IPS DF 4.7 (cell line): ENCODE measurements around the gene LAYN.

Source experiments
- DNase-seq: peaks from one replicate; pipeline ENCODE4 v3.0.0-alpha.2; 2013; ENCODE audit warnings: low spot score; ENCODE audit errors: extremely low read depth

The LAYN gene

DNA sequence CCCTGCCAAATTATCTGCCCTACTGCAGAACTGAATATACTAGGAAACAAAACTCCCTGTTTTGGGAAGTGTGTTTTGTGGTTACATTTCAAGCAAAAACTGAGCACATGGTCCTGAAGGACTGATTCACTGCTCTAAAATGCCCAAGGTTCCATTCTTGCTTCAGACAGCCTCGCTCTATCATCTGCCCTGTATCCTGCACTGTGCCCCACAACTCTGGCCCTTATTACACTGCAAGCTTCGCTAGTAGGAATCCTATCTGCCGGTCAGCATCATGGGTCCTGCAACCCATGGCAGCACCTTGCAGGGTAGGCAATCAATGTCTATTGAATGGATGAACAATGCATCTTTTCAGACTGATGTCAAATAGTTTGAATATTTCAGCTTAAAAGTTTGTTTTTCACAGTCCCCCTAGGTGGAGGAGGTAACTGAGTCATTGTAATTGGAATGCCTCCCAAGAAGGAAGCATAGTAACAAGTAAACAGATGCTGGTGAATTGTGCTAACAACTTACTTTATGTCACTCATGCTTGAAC is 21.3 kb downstream of the LAYN start:
- no peak for DNase-seq

DNA sequence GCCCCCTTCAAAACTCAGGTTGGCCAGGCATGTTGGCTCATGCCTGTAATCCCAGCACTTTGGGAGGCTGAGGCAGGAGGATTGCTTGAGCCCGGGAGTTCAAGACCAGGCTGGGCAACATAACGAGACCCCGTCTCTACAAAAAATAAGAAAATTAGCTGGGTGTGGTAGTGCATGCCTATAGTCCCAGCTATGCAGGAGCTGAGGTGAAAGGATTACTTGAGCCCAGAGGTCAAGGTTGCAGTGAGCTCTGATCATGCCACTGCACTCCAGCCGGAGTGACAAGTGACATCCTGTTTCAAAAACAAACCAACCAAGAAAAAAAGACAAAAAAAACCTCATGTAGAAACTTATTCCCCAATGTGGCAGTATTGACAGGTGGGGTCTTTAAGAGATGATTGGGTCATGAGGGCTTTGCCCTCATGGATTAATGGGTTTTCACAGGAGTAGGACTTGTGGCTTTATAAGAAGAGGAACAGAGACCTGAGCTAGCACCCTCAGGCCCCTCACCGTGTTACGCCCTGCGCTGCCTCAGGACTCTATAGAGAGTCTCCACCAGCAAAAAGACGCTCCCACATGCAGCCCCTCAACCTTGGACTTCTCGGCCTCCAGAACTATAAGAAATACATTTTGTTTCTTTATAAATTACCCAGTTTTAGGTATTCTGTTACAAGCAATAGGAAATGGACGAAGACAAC is 22.3 kb downstream of the LAYN start:
- DNase-seq = no peak

DNA sequence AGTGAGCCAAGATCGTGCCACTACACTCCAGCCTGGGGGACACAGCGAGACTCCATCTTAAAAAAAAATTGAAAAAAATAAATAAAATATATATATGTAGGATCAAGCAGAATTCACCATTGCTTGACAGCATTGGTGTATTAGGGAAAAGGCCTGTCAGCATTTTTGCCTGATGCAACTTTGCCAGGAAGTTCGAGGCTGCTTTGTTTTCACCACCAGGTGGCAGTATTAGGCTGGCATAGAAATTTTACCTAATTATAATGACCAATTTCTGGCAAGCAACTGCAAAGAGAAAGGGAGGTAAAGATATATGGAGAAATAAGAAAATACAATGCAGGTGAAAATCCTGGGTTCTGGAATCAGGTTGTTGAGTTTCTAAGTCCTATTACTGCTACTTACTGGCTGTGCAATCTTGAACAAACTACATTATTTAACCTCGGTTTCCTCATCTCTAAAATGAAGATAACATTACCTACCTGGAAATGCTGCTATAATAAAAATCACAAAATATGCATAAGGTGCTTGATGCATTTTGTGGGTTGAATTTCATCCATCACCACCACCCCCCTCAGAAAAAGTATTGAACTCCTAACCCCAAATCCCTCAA is 24.7 kb downstream of the LAYN start:
- DNase-seq = no peak

DNA sequence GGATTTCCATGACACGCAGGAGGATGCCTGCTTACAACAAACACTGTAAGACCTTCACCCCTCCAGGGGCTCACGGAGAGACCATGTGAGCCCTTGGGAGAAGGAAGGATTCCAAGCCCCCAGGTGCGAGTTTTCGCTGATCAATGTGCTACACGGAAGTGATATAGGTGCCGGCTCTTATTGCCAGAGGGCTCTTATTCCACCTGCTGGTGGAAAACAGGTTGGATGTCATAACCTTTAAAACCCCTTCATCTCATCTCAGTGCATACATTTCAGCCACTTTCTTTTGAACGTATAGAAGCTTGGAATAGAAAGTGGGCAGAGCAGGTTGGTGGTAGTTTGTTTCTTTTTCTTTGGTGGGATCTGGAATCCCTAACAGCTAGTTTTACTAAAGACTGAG is 25.8 kb downstream of the LAYN start:
- DNase-seq = no peak

DNA sequence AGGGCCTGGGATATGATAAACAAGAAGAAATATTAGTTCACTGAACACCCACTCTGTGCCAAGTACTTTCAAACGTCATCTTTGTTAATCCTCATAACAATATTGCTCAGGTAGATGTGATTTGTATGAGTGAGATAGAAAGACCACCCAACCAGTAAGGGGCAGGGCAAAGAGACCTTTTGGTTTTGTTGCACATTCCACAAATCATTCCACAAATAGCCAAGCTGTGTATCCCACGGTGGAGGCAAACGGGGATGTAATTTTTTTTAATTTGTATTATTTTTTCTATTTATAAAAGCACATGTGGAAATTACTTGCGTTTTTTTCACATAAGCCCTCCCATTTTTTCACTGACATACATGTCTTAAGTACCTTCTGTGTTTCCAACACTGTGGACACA is 29.0 kb downstream of the LAYN start:
- DNase-seq = no peak

DNA sequence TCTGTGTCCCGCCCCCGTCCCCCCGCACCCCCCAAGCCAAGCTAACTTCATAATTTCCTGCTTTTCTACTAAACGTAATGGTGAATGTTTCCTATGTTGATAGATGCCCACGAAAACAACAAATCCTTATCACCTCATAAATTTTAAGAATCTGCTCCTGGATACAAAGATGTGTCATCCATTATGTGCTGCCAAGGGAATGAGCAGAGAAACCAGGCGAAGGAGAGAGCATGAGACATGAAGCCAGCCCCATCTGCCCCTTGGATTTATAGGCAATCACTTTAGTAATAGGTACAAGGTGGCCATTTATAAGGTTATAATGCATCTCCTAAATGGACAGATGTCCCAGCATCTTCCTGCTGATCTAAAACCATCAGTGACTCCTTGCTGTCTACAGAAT is 30.3 kb downstream of the LAYN start:
- DNase-seq = no peak

DNA sequence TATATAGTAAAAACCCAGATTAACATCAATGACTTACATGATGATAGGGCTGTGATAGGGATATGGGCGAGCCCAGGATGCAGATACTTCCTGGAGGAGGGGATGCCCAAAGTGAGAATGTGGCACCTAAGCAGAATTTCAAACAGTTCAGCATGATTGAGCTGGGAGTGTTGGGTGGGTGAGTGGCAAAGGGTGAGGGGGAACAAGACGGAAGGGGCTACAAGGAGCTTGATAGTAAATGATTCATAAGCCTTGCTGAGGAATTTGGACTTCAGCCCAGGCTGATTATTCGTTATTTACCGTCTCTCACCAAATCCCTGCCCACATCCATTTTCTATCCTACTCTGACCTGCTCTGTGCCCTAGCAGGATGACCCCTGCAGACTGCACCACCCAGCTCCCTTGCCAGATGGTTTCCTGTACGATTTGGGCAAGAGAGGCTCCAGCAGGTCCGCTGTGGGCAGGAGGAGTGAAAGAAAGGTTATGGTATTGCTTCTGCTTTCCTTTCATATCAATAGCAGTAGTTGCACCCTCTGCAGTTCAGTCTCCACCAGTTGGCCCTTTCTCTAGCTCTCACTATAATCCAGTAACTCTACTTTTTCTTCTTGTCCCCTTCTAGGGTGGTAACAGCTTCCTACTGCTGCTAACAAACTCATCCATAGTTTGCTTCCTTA is 31.4 kb downstream of the LAYN start:
- DNase-seq = no peak

DNA sequence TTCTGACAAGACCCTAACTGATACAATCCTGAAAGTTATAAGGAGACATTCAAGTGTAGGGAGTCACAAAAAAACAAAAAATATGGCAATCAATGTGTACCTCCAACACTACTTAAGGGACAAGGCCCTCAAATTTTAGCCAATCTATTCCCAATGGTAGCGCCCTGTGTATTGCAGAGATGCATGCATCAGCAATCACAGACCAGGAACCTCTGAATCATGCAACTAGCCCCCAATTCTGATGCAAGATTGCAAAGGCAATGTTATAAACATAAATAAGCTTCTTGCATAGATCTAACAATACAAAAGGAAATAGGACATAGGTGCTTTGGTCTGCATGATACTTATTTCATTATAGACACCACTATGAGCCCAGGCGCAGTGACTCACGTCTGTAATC is 32.1 kb downstream of the LAYN start:
- no peak for DNase-seq

DNA sequence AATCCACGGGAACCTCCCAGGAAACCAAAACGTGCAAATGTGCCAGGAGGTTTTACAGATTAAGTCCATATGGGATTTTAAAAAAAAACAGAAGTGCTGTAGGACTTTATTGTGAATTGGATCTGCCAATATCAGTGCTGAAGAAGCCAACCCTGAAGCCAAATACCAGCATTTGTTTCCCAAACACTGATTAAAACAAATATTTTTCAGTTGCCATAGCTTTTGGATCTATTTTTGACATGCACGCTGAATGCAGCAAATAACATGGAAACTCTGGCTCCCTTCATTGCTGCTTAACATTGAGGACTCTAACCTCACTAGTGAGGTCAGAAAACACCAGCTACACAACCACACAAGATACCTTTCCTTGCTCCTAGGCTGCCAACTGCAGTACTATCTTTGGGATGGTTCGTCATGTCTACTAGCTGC is 33.3 kb downstream of the LAYN start:
- DNase-seq = no peak

DNA sequence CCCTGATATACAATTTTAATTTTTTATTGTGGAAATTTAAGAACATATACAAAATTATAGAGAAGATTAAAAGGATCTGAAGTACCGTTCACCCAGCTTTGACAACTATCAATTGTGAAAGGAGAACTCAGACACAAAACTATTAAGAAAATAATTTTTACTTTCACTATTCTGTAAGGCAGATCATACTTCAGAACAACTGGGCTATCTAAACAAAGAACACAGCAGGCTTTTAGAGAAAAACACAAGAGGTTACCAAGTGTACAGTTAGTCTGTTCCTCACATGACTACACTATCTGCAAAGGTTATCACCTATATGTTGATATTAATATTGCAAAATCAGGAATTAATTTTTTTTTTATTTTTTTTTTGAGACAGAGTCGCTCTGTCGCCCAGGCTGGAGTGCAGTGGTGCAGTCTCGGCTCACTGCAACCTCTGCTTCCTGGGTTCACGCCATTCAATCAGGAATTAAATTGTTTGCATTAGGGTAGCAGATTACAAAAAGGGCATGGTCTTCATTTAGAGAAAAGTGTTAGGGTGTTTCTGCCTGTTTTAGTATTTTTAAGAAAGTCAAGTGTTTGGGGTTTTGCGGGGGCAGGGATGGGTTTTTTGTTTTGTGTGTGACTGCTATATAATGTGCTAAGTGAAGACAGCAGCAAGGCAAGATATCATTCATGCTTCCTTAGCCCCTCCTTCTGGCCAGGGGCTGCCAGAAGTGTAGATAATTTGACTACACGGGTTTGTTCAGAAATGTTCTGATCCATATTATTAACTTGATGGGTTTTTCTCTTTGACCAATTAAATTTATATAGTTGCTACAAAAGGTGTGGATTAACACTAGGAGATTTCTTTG is 34.1 kb downstream of the LAYN start:
- DNase-seq = no peak

DNA sequence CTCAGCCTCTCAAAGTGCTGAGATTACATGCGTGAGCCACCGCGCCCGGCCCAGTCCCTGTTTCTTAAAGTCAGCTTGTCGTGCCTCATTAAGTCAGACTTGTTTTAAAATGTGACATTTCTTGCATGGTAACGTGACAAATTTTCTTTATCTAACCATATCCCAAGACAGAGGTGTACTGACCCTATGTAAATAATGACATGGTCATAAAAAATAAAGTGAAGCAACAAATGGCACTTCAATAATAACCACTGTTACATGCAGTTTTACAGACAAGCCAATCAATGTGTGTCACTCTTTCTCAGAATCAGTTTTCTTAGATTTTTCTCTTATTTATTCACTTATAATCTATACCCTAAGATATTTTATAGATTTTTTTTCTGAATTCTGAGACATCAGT is 35.2 kb downstream of the LAYN start:
- no peak for DNase-seq

DNA sequence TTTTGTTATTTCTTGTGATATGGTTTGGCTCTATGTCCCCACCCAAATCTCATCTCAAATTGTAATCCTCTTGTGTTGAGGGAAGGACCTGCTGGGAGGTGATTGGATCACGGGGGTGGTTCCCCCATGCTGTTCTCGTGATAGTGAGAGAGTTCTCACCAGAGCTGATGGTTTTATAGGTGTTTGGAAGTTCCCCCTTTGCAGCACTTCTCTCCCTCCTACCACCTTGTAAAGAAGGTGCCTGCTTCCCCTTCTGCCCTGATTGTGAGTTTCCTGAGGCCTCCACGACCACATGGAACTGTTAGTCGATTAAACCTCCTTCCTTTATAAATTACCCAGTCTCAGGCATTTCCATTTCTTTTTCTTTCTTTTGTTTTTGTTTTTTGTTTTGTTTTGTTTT is 37.3 kb downstream of the LAYN start:
- no peak for DNase-seq

DNA sequence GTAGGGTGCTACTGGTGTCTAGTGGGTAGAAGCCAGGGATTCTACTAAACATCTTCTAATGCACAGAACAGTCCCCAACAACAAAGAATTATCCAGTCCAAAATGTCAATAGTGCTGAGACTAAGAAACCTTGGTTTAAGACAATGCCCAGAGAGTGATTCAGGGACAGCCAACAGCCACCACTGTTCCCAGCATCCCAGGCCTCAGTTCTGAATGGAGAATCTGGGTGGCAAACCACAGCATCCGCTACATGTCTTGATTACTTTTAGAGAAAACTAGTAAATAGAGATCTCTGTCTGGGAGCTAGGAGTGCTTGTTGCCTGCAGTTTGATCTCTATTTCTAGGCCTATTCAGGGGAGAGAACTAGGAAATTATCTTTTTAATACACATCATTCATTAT is 40.8 kb downstream of the LAYN start:
- no peak for DNase-seq

DNA sequence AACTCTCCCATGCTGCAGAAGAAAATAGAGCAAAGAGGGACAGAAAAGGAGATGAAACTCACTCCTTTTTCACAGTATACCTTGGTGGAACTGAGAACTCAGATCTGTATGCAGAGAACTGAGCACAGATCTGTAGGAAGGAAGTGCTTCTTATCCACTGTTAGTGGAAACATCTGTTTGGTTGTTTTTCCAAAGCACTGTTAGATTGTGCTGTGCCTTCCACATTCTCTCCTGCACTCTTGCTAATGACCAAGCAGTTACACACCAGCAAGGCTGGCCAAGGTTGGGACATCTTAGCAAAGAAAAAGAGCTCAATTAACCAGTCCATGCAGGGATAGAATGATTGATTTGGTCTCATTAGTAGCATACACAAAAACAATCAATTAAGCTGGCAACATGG is 41.6 kb downstream of the LAYN start:
- DNase-seq = no peak

DNA sequence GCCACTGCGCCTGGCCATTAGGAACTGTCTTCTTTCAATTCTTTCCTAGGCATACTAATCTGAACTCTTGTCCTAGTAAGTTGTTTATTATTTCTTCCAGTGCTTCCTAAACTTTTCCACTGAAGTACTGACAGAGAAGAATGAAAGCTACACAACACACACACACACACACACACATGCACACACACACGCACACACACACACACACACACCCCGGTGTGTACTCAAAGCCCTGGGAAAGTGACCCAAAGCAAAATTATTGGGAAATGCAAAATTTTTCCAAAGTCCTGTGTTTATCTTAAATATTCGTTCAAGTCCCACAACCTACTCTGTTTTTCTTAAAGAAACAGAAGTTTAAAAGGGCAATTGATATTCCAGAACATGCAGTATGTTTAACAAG is 42.4 kb downstream of the LAYN start:
- no peak for DNase-seq

DNA sequence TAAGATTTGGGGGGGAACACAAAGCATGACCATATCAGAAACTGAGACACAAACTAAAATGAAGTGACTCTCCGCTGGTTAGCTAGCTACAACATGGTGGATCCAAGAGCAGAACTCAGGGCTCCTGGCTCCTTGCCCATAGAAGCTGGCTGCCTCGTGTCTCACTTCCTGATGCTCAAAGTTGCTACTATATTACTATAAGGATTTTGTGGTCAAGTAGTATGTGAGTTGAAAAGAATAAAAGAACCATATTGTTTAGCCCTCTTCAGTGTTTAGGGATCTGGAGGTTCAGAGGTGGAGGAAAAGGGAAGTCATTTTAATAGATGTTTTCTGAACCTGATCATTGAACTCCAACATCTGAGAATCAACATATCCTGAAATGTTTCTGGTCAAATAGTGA is 44.9 kb downstream of the LAYN start:
- no peak for DNase-seq

DNA sequence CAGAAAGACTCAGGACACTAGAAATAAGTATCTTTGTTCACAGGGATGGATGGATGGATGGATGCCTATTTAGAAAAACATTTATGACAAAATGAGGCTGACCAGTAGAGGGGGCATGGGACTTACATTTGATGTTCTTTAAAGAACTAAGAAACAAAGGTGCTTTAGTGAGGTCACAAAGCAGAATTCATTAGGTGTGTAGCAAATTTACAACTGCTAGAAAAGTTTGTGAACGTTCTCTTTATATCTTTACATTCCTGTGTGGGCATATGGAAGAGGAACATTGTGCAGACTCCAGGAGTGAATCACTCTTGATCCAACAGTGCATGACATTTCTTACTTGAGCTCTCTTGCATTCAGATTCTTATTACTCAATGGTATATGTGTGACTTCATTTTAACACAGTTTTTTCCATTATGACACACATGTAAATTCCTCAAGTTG is 45.9 kb downstream of the LAYN start:
- DNase-seq = no peak

DNA sequence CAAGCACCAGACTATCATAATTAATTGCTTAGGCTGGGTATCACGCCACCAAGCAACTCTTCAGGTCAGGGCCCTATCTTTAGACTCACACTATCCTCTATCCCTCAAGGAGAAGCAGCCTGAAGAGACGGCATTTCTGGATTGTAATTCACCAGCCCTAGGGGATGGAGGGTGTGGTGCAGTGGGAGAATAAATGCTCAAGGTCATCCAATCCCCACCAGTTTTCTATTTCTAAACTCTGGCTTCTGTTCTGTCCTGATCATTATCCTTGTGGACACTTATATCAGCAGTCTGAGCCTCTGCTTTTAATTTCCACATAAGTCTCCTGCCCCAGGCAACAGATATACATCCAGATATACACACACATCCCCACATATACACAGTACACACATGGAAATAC is 48.6 kb downstream of the LAYN start:
- no peak for DNase-seq

DNA sequence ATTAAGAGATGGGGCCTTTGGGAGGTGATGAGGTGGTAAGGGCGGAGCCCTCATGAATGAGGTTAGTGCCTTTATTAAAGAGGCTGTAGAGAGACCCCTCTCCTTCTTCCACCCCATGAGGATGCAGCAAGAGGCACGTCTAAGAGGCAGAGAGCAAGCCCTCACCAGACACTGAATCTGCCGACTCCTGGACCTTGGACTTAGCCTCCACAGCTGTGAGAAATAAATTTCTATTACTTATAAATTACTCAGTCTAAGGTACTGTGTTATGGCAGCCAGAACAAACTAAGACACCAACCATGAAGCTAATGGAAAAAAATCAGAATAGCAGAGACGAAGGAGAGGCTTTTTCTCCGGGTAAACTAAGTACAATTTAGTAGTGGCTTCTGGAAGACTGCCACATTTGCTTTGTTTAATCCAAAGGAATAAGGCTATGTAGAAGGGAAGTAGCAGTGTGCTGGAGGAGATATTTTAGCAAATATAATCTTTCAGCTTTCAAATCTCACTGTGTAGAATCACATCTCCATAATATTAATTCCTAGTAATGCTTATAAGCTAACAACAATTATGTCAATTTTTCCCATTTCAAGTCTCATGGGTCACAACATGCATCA is 49.5 kb downstream of the LAYN start:
- no peak for DNase-seq

DNA sequence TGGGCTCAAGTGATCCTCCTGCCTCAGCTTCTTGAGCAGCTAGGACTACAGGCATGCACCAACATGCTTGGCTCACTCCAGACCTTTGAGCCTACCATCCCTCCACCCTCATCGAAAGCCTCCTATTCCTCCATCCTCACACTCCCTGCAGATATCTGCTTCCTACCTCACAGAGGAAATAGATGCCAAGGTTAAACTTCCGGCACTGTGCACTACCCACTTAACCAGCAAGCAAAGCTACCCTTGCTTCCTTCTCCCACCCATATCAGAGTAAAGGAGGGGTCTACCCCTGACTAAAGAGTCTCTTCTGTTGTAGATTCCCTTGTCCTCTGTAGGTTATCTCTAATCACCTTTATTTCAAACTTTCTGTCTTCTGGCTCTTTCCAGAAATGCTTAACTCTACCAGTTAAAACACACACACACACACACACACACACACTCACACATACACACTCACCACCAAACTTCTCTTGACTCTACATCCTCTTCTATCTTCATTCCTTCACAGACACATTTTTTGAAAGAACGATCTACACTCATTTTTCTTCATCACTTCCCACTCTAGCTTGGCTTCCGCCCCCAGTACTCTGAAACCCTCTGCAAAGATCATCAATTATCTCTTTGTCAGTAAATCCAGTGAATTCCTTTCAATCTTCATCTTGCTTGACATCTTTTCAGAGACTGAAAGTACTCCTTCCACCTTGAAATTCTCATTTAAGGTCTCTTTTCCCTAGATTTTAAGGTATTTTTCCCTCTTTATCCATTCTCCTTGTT is 50.9 kb downstream of the LAYN start:
- no peak for DNase-seq

DNA sequence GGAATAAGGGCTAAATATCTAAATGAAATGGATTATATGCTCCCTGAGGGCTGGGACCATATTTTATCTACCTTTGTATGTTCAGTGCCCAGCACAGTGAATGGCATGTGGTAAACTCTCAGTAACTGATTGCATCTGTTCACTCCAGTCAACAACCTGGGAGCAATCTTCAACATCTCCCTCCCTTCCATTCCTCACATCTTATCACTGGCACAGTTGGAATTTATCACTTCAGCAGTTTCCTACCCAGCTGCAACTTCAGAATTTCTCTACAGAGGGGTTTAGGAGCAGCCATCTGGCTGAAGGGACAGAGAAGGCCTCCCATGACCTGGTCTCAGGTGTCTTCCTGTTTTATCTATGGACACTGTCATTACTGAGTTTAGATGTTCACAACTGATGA is 52.0 kb downstream of the LAYN start:
- no peak for DNase-seq
